Measurements from ENCODE around the gene OR2A5. TPM values are rescaled to one million over a fixed set of nuclear protein-coding genes. Genes with fewer than 3 reads are reported as not detected.

OR2A5 gene
- total RNA-seq, 1 donor from 2014 or later = not detected

DNA sequence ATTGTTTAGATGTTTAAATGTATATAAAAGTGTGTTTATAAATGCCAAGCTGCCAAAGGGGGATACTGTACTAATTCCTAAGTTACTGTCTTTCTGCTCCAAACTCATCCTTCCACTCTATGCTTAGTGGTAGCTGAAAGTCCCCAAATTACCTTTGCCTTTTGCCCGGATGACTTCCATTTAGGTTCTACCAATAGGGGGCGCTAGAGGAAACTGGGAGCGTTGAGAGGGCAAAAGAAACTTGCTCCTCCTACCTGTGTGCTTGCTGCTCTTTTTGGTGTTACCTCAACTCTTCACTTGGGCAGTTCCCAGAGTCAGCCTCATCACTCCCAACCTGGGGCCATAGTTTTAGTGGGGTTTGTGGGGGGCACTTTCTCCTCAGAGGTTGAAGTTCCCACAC lies 15.0 kb downstream of the OR2A5 start:
- Histone ChIP-seq H2AFZ (ENCODE audit: low read depth, low read length) (no peak overlapping the region), H3K9ac (ENCODE audit: low read length) (no peak overlapping the region), H3K4me1 (ENCODE audit: insufficient read depth, low read length) (no peaks in the 10 kb centered on the region), H3K9me3 (ENCODE audit: insufficient read depth, low read depth, low read length) (no peaks in the 10 kb centered on the region), H3K4me3 (ENCODE audit: insufficient read depth, low read depth, low read length) (no peak overlapping the region), H3K27me3 (ENCODE audit: insufficient read depth, low read length) (no peaks in the 10 kb centered on the region), H3K36me3 (ENCODE audit: insufficient read depth, low read length) (no peaks in the 10 kb centered on the region), H3K79me2 (ENCODE audit: insufficient read depth, low read length) (no peaks in the 10 kb centered on the region), H4K20me1 (ENCODE audit: insufficient read depth, low read length) (no peaks in the 10 kb centered on the region), H3K4me2 (ENCODE audit: low read length) (no peak overlapping the region), H3K27ac (ENCODE audit: low read depth, low read length) (no peak overlapping the region)
- H3K9me3 Mint-ChIP-seq (ENCODE audit: unreplicated experiment) = no peaks in the 10 kb centered on the region
- no peak overlapping the region for H3K4me3 Mint-ChIP-seq (ENCODE audit: unreplicated experiment)
- no peaks in the 10 kb centered on the region for H3K36me3 Mint-ChIP-seq (ENCODE audit: low read depth, unreplicated experiment)
- no peak overlapping the region for H3K27ac Mint-ChIP-seq (ENCODE audit: unreplicated experiment)
- DNase-seq (ENCODE audit: low read depth) (no peak), FAIRE-seq (no peak)
- no peaks in the 10 kb centered on the region for H3K4me1 Mint-ChIP-seq (ENCODE audit: low read depth, unreplicated experiment)
- H3K27me3 Mint-ChIP-seq (ENCODE audit: low read depth, unreplicated experiment) = no peaks in the 10 kb centered on the region
- TF ChIP-seq, protein P1, sequence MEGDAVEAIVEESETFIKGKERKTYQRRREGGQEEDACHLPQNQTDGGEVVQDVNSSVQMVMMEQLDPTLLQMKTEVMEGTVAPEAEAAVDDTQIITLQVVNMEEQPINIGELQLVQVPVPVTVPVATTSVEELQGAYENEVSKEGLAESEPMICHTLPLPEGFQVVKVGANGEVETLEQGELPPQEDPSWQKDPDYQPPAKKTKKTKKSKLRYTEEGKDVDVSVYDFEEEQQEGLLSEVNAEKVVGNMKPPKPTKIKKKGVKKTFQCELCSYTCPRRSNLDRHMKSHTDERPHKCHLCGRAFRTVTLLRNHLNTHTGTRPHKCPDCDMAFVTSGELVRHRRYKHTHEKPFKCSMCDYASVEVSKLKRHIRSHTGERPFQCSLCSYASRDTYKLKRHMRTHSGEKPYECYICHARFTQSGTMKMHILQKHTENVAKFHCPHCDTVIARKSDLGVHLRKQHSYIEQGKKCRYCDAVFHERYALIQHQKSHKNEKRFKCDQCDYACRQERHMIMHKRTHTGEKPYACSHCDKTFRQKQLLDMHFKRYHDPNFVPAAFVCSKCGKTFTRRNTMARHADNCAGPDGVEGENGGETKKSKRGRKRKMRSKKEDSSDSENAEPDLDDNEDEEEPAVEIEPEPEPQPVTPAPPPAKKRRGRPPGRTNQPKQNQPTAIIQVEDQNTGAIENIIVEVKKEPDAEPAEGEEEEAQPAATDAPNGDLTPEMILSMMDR (IDR thresholded peaks at IDR 0.05; ENCODE audit: insufficient read depth, low read depth, low read length) = no peak
- no peak for TF ChIP-seq EZH2 (IDR thresholded peaks at IDR 0.05; ENCODE audit: insufficient read depth, low read length)

DNA sequence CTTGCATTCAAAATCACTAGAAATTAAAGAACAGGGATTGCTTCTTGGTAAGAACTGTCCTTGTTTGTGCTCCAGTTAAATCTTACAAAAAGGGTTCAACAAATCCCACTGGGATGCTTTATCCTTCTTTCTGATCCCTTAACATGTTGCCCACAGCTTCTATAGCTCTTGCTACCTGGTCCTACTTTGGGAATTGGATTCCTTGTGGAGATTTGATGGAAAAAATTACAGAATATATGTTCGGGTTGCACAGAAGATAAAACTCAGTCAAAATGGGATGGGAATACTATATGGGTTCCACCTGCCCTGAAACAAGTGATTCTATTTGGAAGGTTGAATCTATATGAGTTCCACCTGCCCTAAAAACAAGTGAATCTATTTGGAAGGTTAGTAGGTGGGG lies 20.8 kb downstream of the OR2A5 start, which contains the start of gene OR2A25:
TSS of gene OR2A25 (plus strand) at position 301 of the 400 bp plus-strand sequence. CDS start 4,409 bp downstream, outside the sequence.
- Mint-ChIP-seq H3K4me1 (ENCODE audit: low read depth, unreplicated experiment) (no peaks in the 10 kb centered on the region), H3K36me3 (ENCODE audit: low read depth, unreplicated experiment) (no peaks in the 10 kb centered on the region), H3K9me3 (ENCODE audit: unreplicated experiment) (peaks cover 1% of the 10 kb centered on the region), H3K27me3 (ENCODE audit: low read depth, unreplicated experiment) (no peaks in the 10 kb centered on the region), H3K27ac (ENCODE audit: unreplicated experiment) (no peak within 1 kb of the TSS), H3K4me3 (ENCODE audit: unreplicated experiment) (no peak within 1 kb of the TSS)
- no peak within 1 kb of the TSS for H3K27ac ChIP-seq (ENCODE audit: low read depth, low read length)
- H3K4me2 ChIP-seq (ENCODE audit: low read length) = no peak within 1 kb of the TSS
- H3K9me3 ChIP-seq (ENCODE audit: insufficient read depth, low read depth, low read length) = no peaks in the 10 kb centered on the region
- H3K9ac ChIP-seq (ENCODE audit: low read length) = no peak within 1 kb of the TSS
- H3K79me2 ChIP-seq (ENCODE audit: insufficient read depth, low read length) = no peaks in the 10 kb centered on the region
- TF ChIP-seq EZH2 (IDR thresholded peaks at IDR 0.05; ENCODE audit: insufficient read depth, low read length) = no peak
- TF ChIP-seq, protein P1 (IDR thresholded peaks at IDR 0.05; ENCODE audit: insufficient read depth, low read depth, low read length) = no peak
- H4K20me1 ChIP-seq (ENCODE audit: insufficient read depth, low read length) = no peaks in the 10 kb centered on the region
- DNase-seq (ENCODE audit: low read depth) = no peak
- no peak for FAIRE-seq
- H3K4me1 ChIP-seq (ENCODE audit: insufficient read depth, low read length) = no peaks in the 10 kb centered on the region
- no peak within 1 kb of the TSS for H2AFZ ChIP-seq (ENCODE audit: low read depth, low read length)
- no peaks in the 10 kb centered on the region for H3K27me3 ChIP-seq (ENCODE audit: insufficient read depth, low read length)
- no peak within 1 kb of the TSS for H3K4me3 ChIP-seq (ENCODE audit: insufficient read depth, low read depth, low read length)
- no peaks in the 10 kb centered on the region for H3K36me3 ChIP-seq (ENCODE audit: insufficient read depth, low read length)

DNA sequence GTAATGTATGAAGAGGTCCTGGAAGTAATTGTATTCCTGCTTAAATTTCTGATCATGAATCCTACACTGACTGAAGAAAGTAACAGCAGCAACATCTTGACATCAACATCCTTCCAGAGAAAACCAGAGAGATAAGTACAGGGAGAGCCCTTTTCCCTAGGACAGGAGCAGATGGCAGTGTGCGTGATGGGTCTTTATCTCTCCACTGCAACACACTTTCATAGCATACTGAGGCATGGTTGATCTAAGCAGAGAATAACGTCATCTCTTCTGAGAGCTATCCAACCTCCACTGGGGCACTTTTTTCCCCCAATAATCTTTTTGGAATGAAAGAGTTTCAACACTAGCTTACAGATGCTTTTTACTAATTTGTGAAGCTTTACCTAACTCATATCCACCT lies 21.2 kb downstream of the OR2A5 start:
- H3K27ac Mint-ChIP-seq (ENCODE audit: unreplicated experiment) = no peak overlapping the region
- no peak overlapping the region for H3K4me3 Mint-ChIP-seq (ENCODE audit: unreplicated experiment)
- peaks cover 2% of the 10 kb centered on the region for H3K9me3 Mint-ChIP-seq (ENCODE audit: unreplicated experiment)
- Histone ChIP-seq H3K27ac (ENCODE audit: low read depth, low read length) (no peak overlapping the region), H3K36me3 (ENCODE audit: insufficient read depth, low read length) (no peaks in the 10 kb centered on the region), H3K27me3 (ENCODE audit: insufficient read depth, low read length) (no peaks in the 10 kb centered on the region), H3K9ac (ENCODE audit: low read length) (no peak overlapping the region), H3K79me2 (ENCODE audit: insufficient read depth, low read length) (no peaks in the 10 kb centered on the region), H3K4me3 (ENCODE audit: insufficient read depth, low read depth, low read length) (no peak overlapping the region), H3K4me2 (ENCODE audit: low read length) (no peak overlapping the region), H4K20me1 (ENCODE audit: insufficient read depth, low read length) (no peaks in the 10 kb centered on the region), H2AFZ (ENCODE audit: low read depth, low read length) (no peak overlapping the region), H3K9me3 (ENCODE audit: insufficient read depth, low read depth, low read length) (no peaks in the 10 kb centered on the region), H3K4me1 (ENCODE audit: insufficient read depth, low read length) (no peaks in the 10 kb centered on the region)
- no peaks in the 10 kb centered on the region for H3K27me3 Mint-ChIP-seq (ENCODE audit: low read depth, unreplicated experiment)
- H3K36me3 Mint-ChIP-seq (ENCODE audit: low read depth, unreplicated experiment) = no peaks in the 10 kb centered on the region
- DNase-seq (ENCODE audit: low read depth) (no peak), FAIRE-seq (no peak)
- no peak for TF ChIP-seq EZH2 (IDR thresholded peaks at IDR 0.05; ENCODE audit: insufficient read depth, low read length)
- TF ChIP-seq, protein P1 (IDR thresholded peaks at IDR 0.05; ENCODE audit: insufficient read depth, low read depth, low read length) = no peak
- no peaks in the 10 kb centered on the region for H3K4me1 Mint-ChIP-seq (ENCODE audit: low read depth, unreplicated experiment)

Data from astrocyte (in vitro differentiated cells and primary cell).